Body of pancreas (tissue), 4 donors: Measurements from ENCODE around the gene AMD1.

ENCODE experiments used
- POLR2A ChIP-seq, 3 donors: fragments of 450-650 bp; IDR thresholded peaks; one replicate each; pipeline ENCODE4 v1.6.1; 2016; ENCODE audit warnings: antibody characterized with exemption in 3 of 3, mild to moderate bottlenecking in 2 of 3
- TF ChIP-seq, protein P1 (sequence below), 7 experiments: fragments of 450-650 bp in 4 of 7; fragments of 200-600 bp in 3 of 7; sonication (generic) in 3 of 7; IDR thresholded peaks; one replicate each; pipeline ENCODE4 v1.5.1; 2016 to 2019; ENCODE audit warnings: antibody characterized with exemption in 7 of 7

DNA sequence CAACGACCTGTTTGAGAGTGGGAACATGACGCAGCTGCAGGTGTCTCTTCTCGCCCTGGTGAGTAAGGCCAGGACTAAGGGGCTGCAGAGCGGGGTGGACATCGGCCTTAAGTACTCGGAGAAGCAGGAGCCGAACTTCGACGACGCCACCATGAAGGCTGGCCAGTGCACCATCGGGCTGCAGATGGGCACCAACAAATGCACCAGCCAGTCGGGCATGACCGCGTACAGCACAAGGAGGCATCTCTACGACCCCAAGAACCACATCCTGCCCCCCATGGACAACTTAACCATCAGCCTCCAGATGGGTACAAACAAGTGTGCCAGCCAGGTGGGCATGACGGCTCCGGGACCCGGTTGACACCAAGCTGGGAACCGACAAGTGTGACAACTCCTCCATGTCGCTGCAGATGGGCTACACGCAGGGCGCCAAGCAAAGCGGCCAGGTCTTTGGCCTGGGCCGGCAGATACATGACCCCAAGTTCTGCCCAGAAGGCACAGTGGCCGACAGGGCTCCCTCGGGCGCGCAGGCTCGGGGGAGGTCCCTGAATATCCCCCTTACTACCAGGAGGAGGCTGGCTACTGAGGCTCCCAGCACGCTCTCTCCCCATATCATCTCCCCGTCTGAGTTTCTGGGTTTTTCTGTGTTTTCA is 15.9 kb upstream of the AMD1 start:
- TF ChIP-seq, protein P1, sequence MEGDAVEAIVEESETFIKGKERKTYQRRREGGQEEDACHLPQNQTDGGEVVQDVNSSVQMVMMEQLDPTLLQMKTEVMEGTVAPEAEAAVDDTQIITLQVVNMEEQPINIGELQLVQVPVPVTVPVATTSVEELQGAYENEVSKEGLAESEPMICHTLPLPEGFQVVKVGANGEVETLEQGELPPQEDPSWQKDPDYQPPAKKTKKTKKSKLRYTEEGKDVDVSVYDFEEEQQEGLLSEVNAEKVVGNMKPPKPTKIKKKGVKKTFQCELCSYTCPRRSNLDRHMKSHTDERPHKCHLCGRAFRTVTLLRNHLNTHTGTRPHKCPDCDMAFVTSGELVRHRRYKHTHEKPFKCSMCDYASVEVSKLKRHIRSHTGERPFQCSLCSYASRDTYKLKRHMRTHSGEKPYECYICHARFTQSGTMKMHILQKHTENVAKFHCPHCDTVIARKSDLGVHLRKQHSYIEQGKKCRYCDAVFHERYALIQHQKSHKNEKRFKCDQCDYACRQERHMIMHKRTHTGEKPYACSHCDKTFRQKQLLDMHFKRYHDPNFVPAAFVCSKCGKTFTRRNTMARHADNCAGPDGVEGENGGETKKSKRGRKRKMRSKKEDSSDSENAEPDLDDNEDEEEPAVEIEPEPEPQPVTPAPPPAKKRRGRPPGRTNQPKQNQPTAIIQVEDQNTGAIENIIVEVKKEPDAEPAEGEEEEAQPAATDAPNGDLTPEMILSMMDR (IDR thresholded peaks at IDR 0.05), result no peak
- TF ChIP-seq POLR2A (IDR thresholded peaks at IDR 0.05), result no peak
